Stimulated activated CD8-positive, alpha-beta memory T cell treated with anti-CD3 and anti-CD28 coated beads, Interleukin-7, amount 100 ng/mL, for 4 hours (primary cell): Measurements from ENCODE around the gene ORAI2.
"Not testable (repeated sequence)": the region's sequence is repeated elsewhere in the genome, so short reads cannot be mapped to it uniquely, and the experiment has no call there.

Experiments
- DNase-seq, 2 donors: peaks; one replicate each; pipeline ENCODE4 v3.0.0-alpha.2; 2020; ENCODE audit warnings: low read depth in 2 of 2

The ORAI2 gene

DNA sequence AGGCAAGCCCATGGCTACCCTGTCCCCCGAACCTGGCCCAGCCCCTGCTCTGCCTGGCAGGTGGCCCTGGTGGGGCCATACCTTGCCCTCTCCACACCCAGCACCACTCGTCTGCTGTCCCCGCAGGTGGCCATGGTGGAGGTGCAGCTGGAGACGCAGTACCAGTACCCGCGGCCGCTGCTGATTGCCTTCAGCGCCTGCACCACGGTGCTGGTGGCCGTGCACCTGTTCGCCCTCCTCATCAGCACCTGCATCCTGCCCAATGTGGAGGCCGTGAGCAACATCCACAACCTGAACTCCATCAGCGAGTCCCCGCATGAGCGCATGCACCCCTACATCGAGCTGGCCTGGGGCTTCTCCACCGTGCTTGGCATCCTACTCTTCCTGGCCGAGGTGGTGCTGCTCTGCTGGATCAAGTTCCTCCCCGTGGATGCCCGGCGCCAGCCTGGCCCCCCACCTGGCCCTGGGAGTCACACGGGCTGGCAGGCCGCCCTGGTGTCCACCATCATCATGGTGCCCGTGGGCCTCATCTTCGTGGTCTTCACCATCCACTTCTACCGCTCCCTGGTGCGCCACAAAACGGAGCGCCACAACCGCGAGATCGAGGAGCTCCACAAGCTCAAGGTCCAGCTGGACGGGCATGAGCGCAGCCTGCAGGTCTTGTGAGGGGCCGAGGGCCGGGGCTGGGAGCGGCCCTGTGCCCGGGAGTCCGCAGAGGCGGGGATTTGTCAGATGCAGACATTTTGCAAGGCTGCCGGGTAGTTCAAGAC, 13.2 kb downstream of the ORAI2 start:
- DNase-seq = no peak

DNA sequence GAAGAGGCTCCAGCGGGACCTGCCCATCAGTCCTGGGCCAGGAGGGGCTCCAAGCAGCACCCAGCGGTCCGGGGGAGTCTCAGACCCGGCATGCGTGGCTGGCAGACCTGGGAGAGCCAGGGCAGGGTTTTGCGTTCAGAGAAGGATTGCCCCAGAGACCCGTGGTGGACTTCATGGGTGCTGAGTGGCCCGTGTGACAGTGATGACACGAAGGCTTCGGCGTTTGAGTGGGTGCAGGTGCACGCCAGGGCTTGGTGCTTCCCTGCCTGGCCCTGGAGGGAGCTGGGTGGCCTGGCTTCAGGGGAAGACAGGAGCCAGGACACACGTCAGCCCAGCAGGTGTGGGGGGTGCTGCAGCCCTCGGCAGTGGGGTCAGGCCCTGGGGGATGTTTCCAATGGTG, 13.9 kb downstream of the ORAI2 start:
- no peak for DNase-seq

DNA sequence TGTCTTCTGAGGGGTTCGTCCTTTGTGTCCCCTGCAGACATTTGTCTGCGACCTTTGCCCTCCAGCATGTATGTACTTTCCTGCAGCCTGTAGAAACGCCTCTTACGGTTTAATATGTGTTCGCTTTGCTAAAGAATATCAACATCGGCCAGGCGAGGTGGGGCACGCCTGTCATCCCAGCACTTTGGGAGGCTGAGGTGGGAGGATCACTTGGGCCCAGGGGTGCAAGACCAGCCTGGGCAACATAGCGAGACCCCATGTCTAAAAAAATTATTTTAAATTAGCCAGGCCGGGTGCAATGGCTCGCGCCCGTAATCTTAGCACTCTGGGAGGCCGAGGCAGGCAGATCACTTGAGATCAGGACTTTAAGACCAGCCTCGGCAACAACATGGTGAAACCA, 15.8 kb downstream of the ORAI2 start:
- no peak for DNase-seq

DNA sequence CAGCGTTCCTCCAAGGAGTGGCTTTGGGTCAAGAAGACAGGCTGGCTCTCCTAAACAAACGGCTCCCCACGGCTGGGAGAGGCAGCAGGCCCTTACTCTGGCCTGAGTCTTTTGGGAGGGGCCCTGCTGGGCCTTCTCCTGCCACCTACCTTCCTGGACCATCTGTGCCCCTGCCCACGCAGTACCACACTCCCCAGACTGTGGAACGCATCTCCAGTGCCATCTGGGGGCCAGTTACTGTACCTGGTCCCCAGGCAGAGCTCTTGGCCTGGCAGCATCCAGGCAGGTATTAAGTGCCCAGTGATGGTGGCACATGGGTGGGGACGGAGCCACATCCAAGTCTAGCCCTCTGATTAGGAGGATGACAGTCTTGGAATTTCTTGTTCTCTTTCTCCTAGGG, 16.9 kb downstream of the ORAI2 start:
- peak in 1 of 2 donors; percentile 29 for DNase-seq

DNA sequence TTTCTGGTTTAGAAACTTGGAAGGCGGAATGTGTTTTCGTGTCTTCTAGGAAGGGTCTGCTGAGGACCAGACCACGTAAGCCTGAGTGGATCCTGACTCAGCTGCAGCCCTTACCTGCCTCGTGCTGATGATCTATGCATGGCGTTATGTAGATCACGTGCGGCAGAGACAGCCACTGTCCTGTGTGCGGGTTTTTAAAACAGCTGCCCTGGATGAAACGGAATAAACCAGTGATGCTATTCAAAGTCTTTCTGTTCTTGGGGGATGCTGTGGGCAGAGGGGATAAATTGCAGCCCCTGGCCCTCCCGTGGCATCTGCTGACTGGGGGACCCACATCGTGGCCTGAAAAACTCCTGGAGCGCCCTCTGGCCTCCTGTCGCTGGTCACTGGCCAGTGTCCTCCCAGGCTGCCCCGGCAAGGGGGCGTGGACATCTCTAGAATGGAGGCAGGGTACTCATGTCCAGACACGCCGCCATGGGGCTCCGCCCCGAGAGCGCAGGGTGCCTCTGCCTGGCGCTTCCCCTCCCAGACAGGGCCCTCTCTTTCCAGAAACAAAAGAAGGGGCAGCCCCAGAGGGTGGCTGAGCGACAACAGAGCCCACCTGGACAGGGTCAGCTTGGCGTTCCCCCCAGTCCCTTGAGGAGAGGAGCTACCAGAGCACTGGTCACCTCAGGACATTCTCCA, 18.1 kb downstream of the ORAI2 start:
- DNase-seq = no peak

DNA sequence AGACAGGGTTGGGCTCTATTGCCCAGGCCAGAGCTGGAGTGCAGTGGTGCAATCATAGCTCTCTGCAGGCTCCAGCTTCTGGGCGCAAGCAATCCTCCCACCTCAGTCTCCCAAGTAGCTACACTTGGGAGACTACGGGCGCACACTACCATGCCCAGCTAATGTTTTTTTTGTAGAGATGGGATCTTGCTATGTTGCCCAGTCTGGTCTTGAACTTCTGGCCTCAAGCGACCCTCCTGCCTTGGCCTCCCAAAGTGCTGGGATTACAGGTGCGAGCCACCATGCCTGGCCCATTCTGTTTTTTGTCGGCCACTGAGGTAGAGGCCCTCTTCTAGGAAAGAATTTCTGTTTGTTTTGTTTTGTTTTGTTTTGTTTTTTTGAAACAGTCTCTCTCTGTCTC, 19.1 kb downstream of the ORAI2 start:
- DNase-seq = no peak

DNA sequence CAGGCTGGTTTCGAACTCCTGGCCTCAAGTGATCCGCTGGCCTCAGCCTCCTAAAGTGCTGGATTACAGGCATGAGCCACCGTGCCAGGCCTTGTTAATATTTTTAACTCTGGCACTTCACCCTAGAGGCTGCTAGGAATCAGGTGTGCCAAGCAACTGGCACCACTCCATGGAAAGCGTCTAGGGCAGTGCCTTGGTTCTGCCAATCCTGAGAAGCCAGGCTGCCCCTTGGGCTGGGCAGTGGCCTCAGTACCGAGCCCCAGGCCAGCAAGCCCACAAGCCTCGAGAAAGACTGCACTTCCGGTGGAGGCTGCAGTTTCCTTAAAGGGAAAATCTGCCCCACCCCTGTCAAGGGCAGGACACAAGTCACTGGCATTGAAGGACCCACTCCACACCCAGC, 19.9 kb downstream of the ORAI2 start:
- DNase-seq = no peak

DNA sequence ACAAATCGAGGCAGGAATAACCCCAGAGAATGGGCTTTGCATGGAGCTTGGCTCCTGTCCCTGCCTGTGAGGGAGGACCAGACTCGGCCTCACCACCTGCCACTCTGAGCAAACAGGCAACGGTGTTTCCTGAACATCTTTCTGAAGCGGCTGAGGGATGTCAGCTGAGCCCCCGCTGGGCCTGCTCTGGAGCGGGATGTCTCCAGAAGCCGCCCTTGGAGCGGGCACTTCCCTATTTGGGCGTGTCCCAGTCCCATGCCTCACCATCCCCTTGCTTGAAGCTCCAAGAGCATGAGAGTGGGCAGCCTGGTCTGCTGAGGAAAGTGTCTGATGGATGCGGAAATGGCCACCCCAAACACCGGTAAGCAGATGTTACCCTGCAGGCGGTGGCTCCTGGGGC, 21.1 kb downstream of the ORAI2 start:
- DNase-seq = no peak

DNA sequence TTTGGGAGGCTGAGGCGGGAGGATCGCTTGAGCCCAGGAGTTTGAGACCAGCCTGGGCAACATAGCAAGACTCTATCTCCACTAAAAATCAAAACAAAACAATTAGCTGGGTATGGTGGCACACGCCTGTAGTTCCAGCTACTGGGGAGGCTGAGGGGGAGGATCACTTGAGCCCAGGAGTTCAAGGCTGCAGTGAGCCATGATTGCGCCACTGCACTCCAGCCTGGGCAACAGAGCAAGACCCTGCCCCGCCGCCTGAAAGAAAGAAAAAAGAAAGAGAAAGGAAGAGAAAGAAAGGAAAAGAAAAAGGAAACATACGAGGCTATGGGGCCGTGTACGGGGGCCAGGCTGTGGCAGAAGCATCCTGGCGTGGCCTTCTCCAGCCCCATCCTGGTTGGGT, 21.6 kb downstream of the ORAI2 start:
- DNase-seq = not testable (repeated sequence)

DNA sequence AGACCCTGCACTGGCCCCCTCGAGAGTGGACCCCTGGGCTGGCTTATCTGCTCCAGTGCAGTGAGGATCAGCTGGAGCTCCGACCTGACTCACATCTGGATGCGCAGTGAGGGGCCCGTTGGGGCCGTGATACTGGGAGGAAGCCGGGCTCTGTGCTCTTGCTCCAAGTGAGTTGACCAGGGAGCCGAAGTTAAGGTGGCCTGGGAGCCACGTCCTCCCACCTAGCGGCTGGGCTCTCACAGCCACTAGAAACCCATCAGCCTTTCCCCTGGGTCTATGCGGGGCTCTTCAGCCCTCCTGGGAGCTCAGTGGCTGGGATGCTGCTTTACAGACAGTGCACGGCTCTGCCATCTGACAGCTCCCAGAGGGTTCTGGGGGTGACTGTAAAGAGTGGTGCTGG, 22.2 kb downstream of the ORAI2 start:
- DNase-seq = no peak

DNA sequence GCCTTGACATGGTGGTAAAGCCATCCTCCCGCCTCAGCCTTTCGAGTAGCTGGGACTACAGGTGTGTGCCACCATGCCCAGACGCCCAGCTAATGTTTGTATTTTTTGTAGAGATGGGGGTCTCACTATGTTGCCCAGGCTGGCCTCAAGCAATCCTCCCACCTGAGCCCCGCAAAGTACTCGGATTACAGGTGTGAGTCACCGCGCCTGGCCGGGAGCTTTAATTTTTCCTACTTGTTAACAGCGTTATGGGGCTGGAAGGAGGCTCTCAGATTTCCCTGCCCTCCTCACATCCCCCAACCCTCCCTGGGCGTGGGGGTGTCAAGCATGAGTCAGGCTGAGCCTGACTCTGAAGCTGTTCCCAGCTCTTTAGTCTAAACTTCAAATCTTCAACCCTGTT, 23.0 kb downstream of the ORAI2 start:
- no peak for DNase-seq

DNA sequence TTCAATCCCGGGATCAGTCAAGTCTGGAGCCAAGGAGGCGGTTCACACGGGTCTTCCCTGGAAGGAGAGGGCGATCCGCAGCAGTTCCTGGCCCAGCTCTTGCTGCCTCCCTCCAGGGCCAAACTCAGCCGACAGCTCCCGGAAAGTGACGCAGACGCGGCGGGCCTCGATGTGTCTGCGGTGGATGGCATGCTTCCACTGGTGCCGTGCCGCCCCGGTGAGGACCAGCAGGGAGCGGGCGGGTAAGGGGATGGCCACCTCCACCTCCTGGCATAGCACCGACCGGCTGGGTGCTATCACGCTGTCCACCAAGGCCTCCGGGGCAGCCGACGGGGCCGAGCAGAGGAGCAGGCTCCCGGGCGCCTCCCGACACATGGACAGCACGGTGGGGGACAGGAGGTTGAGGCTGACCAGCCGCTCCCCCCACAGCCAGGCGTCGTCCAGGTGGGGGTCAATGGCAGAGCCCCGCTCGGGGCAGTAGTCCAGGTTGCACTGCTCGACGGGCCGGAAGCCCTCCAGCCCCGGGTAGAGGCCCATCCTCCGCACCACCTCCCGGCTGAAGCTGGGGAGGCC, 24.1 kb downstream of the ORAI2 start:
- no peak for DNase-seq

DNA sequence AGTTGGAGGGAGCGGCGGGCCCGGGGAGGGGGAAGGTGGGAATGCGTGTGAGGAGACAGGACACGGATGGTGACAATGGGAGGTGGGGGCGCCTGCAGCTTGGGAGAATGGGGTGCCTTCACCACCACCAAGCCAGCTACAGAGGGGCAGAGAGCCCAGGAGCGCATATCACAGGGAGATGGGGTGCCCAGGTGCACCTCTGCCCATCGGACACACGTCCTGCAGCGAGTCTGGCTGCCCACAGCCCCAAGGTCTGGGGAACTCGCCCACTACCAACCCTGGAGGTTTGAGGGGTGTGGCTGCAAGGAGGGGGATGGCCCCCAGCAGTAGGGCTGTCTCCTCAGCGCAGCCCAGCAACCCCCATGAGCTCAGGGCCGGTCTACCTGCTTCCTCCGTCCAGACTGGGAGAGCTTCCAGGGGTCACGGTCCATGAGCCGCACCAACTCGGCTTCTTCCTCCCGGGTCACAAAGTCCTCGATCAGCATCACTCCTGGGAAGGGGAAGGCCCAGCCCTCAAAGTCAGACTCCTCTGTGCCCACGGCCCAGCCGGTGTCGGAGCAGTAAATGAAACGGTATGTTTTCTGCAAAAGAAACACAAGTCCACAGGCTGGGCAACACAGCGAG, 26.0 kb downstream of the ORAI2 start:
- no peak for DNase-seq

DNA sequence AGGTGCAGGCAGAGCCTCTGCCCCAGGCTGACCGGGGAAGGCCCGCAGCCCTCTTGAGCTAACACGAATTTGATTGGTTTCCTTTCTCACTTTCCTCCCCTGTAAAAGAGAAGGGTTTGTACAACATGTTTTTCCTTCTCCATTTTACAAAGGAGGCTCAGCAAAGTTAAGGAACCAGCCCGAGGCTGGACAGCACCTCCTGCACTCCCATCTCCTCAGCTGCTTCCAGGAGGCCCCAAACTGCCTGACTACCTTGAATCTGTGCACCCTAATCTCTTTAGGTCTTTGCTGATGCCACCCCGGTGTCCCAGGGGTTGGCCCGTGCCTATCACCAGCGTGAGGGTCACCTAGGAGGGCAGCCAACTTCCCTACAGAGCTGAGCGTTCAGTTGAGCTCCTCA, 27.1 kb downstream of the ORAI2 start:
- no peak for DNase-seq

DNA sequence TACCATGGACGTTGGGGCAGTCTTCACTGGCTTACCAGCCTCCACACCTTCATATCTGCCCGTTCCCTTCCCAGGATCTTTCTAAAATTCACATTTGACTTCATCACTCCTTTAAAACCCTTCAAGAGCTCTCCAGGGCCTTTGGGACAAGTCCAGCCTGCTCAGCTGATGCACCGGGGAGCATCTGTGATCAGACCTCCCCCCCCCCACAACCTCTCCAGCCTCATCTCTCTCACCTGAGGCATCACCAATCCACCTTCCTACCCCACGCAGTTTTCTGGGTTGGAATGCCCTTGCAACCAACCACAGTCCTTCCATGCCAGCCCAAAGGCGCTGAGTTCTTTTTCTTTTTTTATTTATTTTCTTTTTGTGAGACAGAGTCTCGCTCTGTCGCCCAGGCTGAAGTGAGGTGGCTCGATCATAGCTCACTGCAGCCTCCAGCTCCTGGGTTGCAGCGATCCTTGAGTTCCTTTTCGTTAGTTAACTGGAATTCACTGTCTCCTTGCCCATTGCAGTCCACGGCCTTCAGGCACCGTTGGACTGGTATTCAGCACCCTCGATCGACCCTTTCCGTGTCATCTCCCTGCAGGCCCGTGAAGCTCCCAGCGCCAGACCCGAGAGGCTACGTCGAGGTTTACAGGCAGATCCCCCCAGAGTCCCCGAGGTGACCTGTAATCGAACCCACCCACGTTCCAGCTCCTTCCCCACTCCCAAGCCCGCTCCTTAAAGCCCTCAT, 30.6 kb downstream of the ORAI2 start:
- no peak for DNase-seq

DNA sequence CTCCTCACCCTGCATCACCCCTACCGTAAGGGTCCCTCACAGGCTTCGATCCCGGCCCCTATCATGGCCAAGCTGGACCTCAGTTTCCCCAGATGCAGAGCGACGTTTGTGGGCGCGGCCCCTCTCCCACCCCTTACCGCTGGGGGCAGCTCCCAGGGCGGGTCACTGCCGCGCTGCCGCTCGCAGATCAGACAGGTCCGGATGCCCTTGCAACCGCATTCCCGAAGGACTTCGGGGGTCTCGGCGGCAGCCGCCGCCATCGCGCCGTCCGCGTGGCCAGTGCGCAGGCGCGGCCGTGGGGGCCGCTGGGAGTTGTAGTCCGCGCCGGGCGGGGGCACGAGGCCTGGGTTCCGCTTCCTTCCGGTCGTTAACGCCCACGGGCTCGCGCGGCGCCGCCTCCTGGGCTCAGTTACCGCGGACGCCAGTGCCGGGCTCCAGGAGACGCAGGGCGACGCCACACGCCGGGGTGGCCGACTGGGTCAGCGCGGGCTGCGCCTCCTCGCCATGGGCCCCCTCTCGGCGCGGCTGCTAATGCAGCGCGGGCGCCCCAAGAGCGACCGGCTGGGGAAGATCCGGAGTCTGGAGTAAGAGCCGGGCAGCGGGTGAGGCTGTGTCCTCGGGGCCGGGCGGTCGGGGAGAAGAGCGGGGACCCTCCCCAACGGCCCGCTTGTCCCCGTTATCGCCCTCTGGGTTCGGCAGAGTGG, 31.4 kb downstream of the ORAI2 start, which contains the start of the genes ALKBH4 and LRWD1:
Gene ALKBH4 (minus strand): TSS at position 287 of the 704 bp plus-strand sequence. CDS start 27 bp downstream, at position 260.
Gene LRWD1 (plus strand): TSS at position 408 of the 704 bp plus-strand sequence. CDS start 97 bp downstream, at position 505.
- DNase-seq = peak; percentile 86 to 95

DNA sequence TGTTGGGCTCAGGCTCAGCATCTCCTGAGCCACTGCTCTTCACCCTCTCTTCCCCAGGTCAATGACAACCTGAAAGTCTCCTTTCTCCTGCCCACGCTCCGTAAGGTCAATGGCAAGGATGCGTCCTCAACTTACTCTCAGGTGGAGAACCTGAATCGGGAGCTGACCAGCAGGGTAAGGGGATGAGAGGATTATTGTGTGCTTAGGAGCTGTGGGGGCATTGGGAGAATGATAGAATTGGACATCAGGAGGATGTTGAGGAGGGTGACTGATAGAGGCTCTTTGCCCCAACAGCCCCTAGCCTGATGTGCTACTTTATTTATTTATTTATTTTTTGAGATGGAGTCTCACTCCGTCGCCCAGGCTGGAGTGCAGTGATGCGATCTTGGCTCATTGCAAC, 32.7 kb downstream of the ORAI2 start:
- DNase-seq = no peak

DNA sequence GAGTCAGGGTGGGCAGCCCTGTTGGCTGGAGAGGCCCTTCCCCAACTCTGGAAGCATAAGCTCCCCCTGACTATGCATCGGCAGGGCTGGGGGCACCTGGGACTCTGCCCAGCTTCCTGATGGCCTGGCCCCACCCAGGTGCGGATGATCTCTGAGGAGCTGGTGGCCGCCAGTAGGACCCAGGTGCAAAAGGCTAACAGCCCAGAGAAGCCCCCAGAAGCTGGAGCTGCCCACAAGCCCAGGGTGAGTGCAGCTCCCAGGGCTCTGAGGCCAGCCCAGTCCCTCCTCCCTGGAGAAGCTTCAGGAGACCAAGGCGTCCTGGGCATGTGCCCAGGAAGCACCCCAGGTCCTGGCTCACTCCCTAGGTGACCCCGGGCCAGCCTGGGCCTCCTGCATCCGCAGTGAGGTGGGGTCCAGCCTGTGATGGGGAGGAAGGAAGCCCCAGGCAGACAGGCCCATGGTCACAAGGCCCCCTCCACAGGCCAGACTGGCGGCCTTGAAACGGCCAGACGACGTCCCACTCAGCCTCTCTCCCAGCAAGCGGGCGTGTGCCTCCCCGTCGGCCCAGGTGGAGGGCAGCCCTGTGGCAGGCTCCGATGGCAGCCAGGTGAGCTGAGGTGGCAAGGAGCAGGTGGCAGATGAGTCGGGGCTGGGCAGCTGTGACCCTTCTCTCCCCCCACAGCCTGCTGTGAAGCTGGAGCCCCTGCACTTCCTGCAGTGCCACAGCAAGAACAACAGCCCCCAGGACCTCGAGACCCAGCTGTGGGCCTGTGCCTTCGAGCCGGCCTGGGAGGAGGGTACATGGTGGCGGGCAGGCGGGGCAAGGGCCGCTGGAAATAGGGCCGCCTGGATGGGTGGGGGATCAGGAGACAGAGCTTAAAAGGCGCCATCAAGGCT, 34.5 kb downstream of the ORAI2 start:
- no peak for DNase-seq

DNA sequence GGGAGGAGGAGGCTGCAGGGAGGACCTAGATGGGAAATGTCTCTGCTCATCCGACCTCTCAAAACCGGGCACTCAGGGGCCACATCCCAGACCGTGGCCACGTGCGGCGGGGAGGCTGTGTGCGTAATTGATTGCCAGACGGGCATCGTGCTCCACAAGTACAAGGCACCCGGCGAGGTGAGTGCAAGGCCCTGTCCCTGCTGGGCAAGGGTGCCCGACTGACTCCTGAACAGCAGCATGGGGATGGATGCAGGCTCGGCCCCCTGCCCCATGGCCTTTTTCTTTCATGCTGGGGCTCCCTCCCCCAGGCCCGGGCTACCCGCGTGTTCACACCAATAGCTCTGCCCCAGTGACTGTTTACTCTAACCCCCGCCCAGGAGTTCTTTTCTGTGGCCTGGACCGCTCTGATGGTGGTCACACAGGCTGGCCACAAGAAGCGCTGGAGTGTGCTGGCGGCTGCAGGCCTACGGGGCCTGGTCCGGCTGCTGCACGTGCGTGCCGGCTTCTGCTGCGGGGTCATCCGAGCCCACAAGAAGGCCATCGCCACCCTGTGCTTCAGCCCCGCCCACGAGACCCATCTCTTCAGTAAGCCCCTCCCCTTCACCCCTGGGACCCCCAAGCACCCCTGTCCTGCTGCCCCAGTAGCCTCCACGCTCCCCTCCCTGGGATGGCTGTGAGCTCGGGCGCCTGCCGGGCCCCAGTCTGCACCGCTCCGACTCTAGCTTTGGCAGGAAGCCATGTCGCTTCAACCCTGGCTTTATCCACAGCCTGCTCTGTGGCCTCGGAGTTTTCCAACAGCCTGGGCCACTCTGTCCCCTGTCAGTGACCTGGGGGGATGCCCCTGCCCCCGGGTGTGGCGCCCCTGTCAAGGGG, 35.3 kb downstream of the ORAI2 start:
- no peak for DNase-seq
